SK-N-SH (cell line): ENCODE results near the gene C18orf63. TPM values are rescaled to one million over a fixed set of nuclear protein-coding genes. Genes with fewer than 3 reads are reported as not detected.

Experiments used
- CTCF ChIA-PET: fragments of 300-600, 350-600 bp; formaldehyde crosslinking; extraction: SDS; loops from one replicate; lab custom pipeline; 2021; lab: Yijun Ruan, JAX
- POLR2A ChIA-PET: fragments of 350-600 bp; sonication (Branson Sonifier 250); formaldehyde crosslinking; extraction: SDS; loops from one replicate; lab custom pipeline; 2020; ENCODE audit warnings: antibody characterized with exemption, inconsistent platforms; lab: Yijun Ruan, JAX
- DNase-seq: peaks from one replicate; pipeline ENCODE4 v3.0.0; 2012
- H2AFZ ChIP-seq: fragments of 200-600 bp; sonication (generic); 2 replicates; pipeline ENCODE4 v1.8.1; 2016; ENCODE audit warnings: antibody characterized with exemption, mild to moderate bottlenecking, low read depth
- H3F3A ChIP-seq: fragments of 200-600 bp; sonication (generic); replicated peaks from 2 replicates; pipeline ENCODE3; 2016; ENCODE audit warnings: antibody characterized with exemption, mild to moderate bottlenecking; ENCODE audit not compliant: insufficient read depth
- H3K27ac ChIP-seq, 2 experiments: fragments of 200-500 bp in 1 of 2; fragments of 200-600 bp in 1 of 2; sonication (Bioruptor generic) in 1 of 2; sonication (generic), shearing (Covaris generic) in 1 of 2; 2 replicates each; pipeline versions ENCODE4 v1.5.1 to v1.6.1; 2014 to 2016; ENCODE audit warnings: low read depth in 2 of 2, inconsistent platforms in 1 of 2, low read length in 1 of 2, mild to moderate bottlenecking in 1 of 2, mixed read lengths in 1 of 2
- H3K27me3 ChIP-seq: fragments of 200-600 bp; sonication (generic), shearing (Covaris generic); 2 replicates; pipeline ENCODE4 v1.6.1; 2016; ENCODE audit warnings: mixed run types; ENCODE audit not compliant: insufficient read depth
- H3K36me3 ChIP-seq, 2 experiments: fragments of 200-500 bp in 1 of 2; fragments of 200-600 bp in 1 of 2; sonication (Bioruptor generic) in 1 of 2; sonication (generic) in 1 of 2; replicated peaks in 1 of 2; 2 replicates each; pipeline versions ENCODE3 to v1.5.1; 2014 to 2016; ENCODE audit warnings: low read length in 1 of 2, mild to moderate bottlenecking in 1 of 2; ENCODE audit not compliant: insufficient read depth in 2 of 2, control insufficient read depth in 1 of 2
- H3K4me1 ChIP-seq, 2 experiments: fragments of 200-500 bp in 1 of 2; fragments of 200-600 bp in 1 of 2; sonication (Bioruptor generic) in 1 of 2; sonication (generic), shearing (Covaris generic) in 1 of 2; 2 replicates each; pipeline versions ENCODE4 v1.5.1 to v1.6.1; 2014 to 2016; ENCODE audit warnings: low read depth in 1 of 2, low read length in 1 of 2, mixed run types in 1 of 2; ENCODE audit not compliant: insufficient read depth in 2 of 2, control insufficient read depth in 1 of 2
- H3K4me2 ChIP-seq: fragments of 200-600 bp; sonication (generic), shearing (Covaris generic); 2 replicates; pipeline ENCODE4 v1.6.1; 2017; ENCODE audit warnings: mixed run types
- H3K4me3 ChIP-seq, 2 experiments: fragments of 200-500 bp in 1 of 2; fragments of 200-600 bp in 1 of 2; sonication (Bioruptor generic) in 1 of 2; sonication (generic), shearing (Covaris generic) in 1 of 2; 2 replicates each; pipeline versions ENCODE4 v1.5.1 to v1.8.1; 2014 to 2016; ENCODE audit warnings: low read depth in 2 of 2, inconsistent platforms in 1 of 2, low read length in 1 of 2, mild to moderate bottlenecking in 1 of 2, mixed read lengths in 1 of 2, moderate library complexity in 1 of 2
- H3K79me2 ChIP-seq: fragments of 200-600 bp; sonication (generic); 2 replicates; pipeline ENCODE4 v1.8.1; 2017; ENCODE audit warnings: mild to moderate bottlenecking; ENCODE audit not compliant: insufficient read depth
- H3K9ac ChIP-seq: fragments of 200-600 bp; sonication (generic); 2 replicates; pipeline ENCODE4 v1.6.1; 2017; ENCODE audit warnings: mixed run types
- H3K9me2 ChIP-seq: fragments of 200-600 bp; sonication (generic); 2 replicates; pipeline ENCODE4 v1.6.1; 2017; ENCODE audit warnings: mixed run types
- H3K9me3 ChIP-seq: fragments of 200-600 bp; sonication (generic); 2 replicates; pipeline ENCODE4 v1.6.1; 2017; ENCODE audit warnings: mixed run types, mild to moderate bottlenecking, moderate library complexity
- H4K20me1 ChIP-seq: fragments of 200-600 bp; sonication (generic); 2 replicates; pipeline ENCODE4 v1.6.1; 2017; ENCODE audit warnings: mild to moderate bottlenecking, mixed run types; ENCODE audit not compliant: insufficient read depth
- CTCF ChIP-seq: fragments of 200-600 bp; sonication (generic); IDR thresholded peaks from 2 replicates; pipeline ENCODE4 v1.6.1; 2017; ENCODE audit warnings: antibody characterized with exemption, mild to moderate bottlenecking, moderate library complexity
- ELF1 ChIP-seq: IDR thresholded peaks from 2 replicates; pipeline ENCODE4 v1.4.0; 2012
- EP300 ChIP-seq, 2 experiments: IDR thresholded peaks; 2 replicates each; pipeline versions ENCODE4 v1.4.0 to v1.6.1; 2012; ENCODE audit warnings: borderline replicate concordance in 1 of 2, low read depth in 1 of 2, low read length in 1 of 2
- GATA2 ChIP-seq: sonication (generic); formaldehyde crosslinking; IDR thresholded peaks from 2 replicates; pipeline ENCODE4 v1.5.0; 2020; ENCODE audit warnings: mild to moderate bottlenecking, missing genetic modification reagents
- NRF1 ChIP-seq: IDR thresholded peaks from 2 replicates; pipeline ENCODE4 v1.6.1; 2012; ENCODE audit warnings: low read depth, mild to moderate bottlenecking, low read length
- REST ChIP-seq: IDR thresholded peaks from 2 replicates; pipeline ENCODE4 v1.6.1; 2012; ENCODE audit warnings: mild to moderate bottlenecking, low read depth, low read length, moderate library complexity
- RXRA ChIP-seq: IDR thresholded peaks from 2 replicates; pipeline ENCODE4 v1.4.0; 2012; ENCODE audit warnings: low read depth, mild to moderate bottlenecking, borderline replicate concordance
- SMC3 ChIP-seq: IDR thresholded peaks from 2 replicates; pipeline ENCODE4 v1.6.1; 2012; ENCODE audit warnings: low read depth, low read length, improper control_type of control experiment
- TAF1 ChIP-seq: IDR thresholded peaks from 2 replicates; pipeline ENCODE4 v1.6.1; 2012; ENCODE audit warnings: low read depth, mild to moderate bottlenecking, low read length, moderate library complexity, borderline replicate concordance
- USF1 ChIP-seq: IDR thresholded peaks from 2 replicates; pipeline ENCODE4 v1.4.0; 2012; ENCODE audit warnings: low read depth, borderline replicate concordance
- WGBS: methylation state at CpG from one replicate; pipeline ENCODE4 v1.1.6; 2017; ENCODE audit warnings: low lambda C conversion rate; 5-methylcytosine and 5-hydroxymethylcytosine counted together
- polyA plus RNA-seq, 3 experiments: library from polyadenylated mRNA; depleted of rRNA; stranded (reverse); fragments of >200 nt; gene quantifications; 2 replicates each; pipeline ENCODE4 v1.2.3, GENCODE V29; 2012

Gene C18orf63
- polyA plus RNA-seq, 1 of the 3 experiments (the other 2 are of a cell fraction) = not detected

- 69% methylated on average over 4 of the region's 4 CpGs for WGBS
- Histone ChIP-seq H4K20me1 (no peaks in the 10 kb centered on the region), H3K27me3 (no peaks in the 10 kb centered on the region), H2AFZ (no peak overlapping the region), H3K4me3 (no peak overlapping the region)
- POLR2A ChIA-PET = interaction anchor here (1.0 kb wide), 1 partner anchor 25 kb away, joined by 5 read pairs; no protein-coding TSS in a partner anchor
- TF ChIP-seq EP300 (IDR thresholded peaks at IDR 0.05; ENCODE audit: borderline replicate concordance in 1 of 2, low read depth in 1 of 2, low read length in 1 of 2) = peak in 1 of 2 experiments; percentile 35; a peak in 1 of 4 replicates
- no peak for TF ChIP-seq CTCF
- TF ChIP-seq, all 33 proteins: peak for 1
- Histone ChIP-seq H3K27ac (peak overlapping the region in 1 of 2 experiments; percentile 57; a peak in 2 of 4 replicates), H3K9me2 (no peaks in the 10 kb centered on the region), H3K4me1 (peaks cover 0 to 67% of the 10 kb centered on the region in 2 experiments; a peak in 2 of 4 replicates), H3K9ac (no peak overlapping the region), H3K4me2 (no peak overlapping the region), H3F3A (no peaks in the 10 kb centered on the region), H3K79me2 (no peaks in the 10 kb centered on the region), H3K9me3 (no peaks in the 10 kb centered on the region), H3K36me3 (no peaks in the 10 kb centered on the region)
- DNase-seq = no peak
- CTCF ChIA-PET = interaction anchor here (1.4 kb wide), 1 partner anchor 61 kb away, joined by 3 read pairs; no protein-coding TSS in a partner anchor
Observed at GRCh38 chr18:74281011-74281979, 34.3 kb upstream of the C18orf63 start.

- CTCF ChIA-PET = interaction anchor here (0.8 kb wide), 1 partner anchor 60 kb away, joined by 4 read pairs; no protein-coding TSS in a partner anchor
- H3K9me3 ChIP-seq = no peaks in the 10 kb centered on the region
Observed at GRCh38 chr18:74281980-74282754, 33.5 kb upstream of the C18orf63 start.

More at GRCh38 chr18:74281980-74282754, 33.5 kb upstream of the C18orf63 start:
- Histone ChIP-seq H2AFZ (no peak overlapping the region), H3K9me2 (no peaks in the 10 kb centered on the region), H3K4me2 (no peak overlapping the region), H3K4me3 (no peak overlapping the region), H3K4me1 (peaks cover 0 to 60% of the 10 kb centered on the region in 2 experiments; a peak in 2 of 4 replicates), H3K9ac (no peak overlapping the region), H4K20me1 (no peaks in the 10 kb centered on the region), H3K36me3 (no peaks in the 10 kb centered on the region), H3K27ac (peak overlapping the region in 1 of 2 experiments; percentile 57; a peak in 1 of 4 replicates), H3K79me2 (no peaks in the 10 kb centered on the region), H3K27me3 (no peaks in the 10 kb centered on the region), H3F3A (no peaks in the 10 kb centered on the region)
- TF ChIP-seq EP300 (IDR thresholded peaks at IDR 0.05; ENCODE audit: borderline replicate concordance in 1 of 2, low read depth in 1 of 2, low read length in 1 of 2) = no peak
- TF ChIP-seq RXRA = no peak
- TF ChIP-seq SMC3 = no peak
- no peak for TF ChIP-seq TAF1
- TF ChIP-seq USF1 = no peak
- no peak for TF ChIP-seq NRF1
- TF ChIP-seq GATA2 = no peak
- TF ChIP-seq REST = no peak
- no peak for TF ChIP-seq ELF1
- POLR2A ChIA-PET = interaction anchor here (1.0 kb wide), 1 partner anchor 26 kb away, joined by 5 read pairs; no protein-coding TSS in a partner anchor
- DNase-seq = no peak
- WGBS = 73% methylated on average over 12 of the region's 12 CpGs
